ENCODE data around the gene FBXO24. TPM values are rescaled to one million over a fixed set of nuclear protein-coding genes. Genes with fewer than 3 reads are reported as not detected.

FBXO24 gene
- total and polyA plus RNA-seq, 9 of the 15 experiments (the other 6 are each of a cell fraction or from before 2014, with no cell fraction given) = 0.17 to 0.95 (median 0.50) TPM

DNA sequence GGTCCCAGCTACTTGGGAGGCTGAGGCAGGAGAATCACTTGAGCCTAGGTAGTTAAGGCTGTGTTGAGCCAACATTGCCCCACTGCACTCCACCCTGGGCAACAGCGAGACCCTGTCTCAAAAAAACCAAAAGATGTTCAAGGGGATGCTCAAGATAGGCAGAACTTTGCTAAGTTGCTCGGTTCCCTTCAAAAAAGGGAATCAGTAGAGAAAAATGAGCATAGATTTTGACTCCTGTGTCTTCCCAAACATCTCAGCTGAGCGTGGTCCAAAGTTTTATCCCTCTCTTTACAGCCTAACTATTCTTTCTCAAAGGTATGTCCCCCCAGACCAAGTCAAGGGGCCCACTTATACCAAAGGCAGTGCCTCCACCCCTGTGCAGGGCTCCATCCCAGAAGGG lies 33.1 kb upstream of the FBXO24 start:
- intact Hi-C loops (cut with micrococcal nuclease) (no loop called here), in situ Hi-C loops (cut with MboI) (loop anchor here (25.0 kb wide), 1 partner anchor 91 kb away; the partner anchor contains the start of gene SPACDR)
- Histone ChIP-seq H3K4me2 (ENCODE audit: insufficient read depth, low read length) (no peak overlapping the region), H3K9me3 (replicated peaks; ENCODE audit: control insufficient read depth, insufficient read depth, low read depth, low read length) (no peaks in the 10 kb centered on the region), H3K9me1 (ENCODE audit: control insufficient read depth, insufficient read depth, low read length) (no peaks in the 10 kb centered on the region), H4K20me1 (replicated peaks; ENCODE audit: control insufficient read depth, insufficient read depth, low read length) (no peaks in the 10 kb centered on the region), H3K27me3 (ENCODE audit: control insufficient read depth in 2 of 2, insufficient read depth in 2 of 2, low read length in 2 of 2) (no peaks in the 10 kb centered on the region), H3K9ac (ENCODE audit: insufficient read depth in 1 of 2, low read depth in 2 of 2, low read length in 2 of 2) (no peak overlapping the region), H3K36me3 (ENCODE audit: control insufficient read depth, insufficient read depth, low read length) (peaks cover 73% of the 10 kb centered on the region), H3K4me3 (no peak overlapping the region), H3K4me1 (replicated peaks in 1 of 2; ENCODE audit: control insufficient read depth in 2 of 2, insufficient read depth in 2 of 2, low read length in 2 of 2) (peaks cover 7 to 18% of the 10 kb centered on the region in 2 experiments; a peak in 4 of 5 replicates), H3K27ac (ENCODE audit: extremely low read depth, low read depth, low read length) (no peak overlapping the region), H2AFZ (ENCODE audit: low read depth, low read length) (no peak overlapping the region), H3K79me2 (ENCODE audit: control insufficient read depth, insufficient read depth, low read length) (peaks cover 11% of the 10 kb centered on the region; the same call in 2 of the 3 replicates)
- CTCF ChIA-PET (ENCODE audit: low intra/inter-chr PET ratio) = no interaction called here
- FAIRE-seq = no peak
- ATAC-seq = no peak
- no peak for DNase-seq (ENCODE audit: extremely low read depth in 1 of 4, low spot score in 3 of 4)
- POLR2A ChIA-PET = interaction anchor here (0.9 to 2.1 kb wide), 3 partner anchors 11 to 17 kb away, joined by 3 to 14 read pairs (median 3); partner anchors contain the start of gene AGFG2
- 87% methylated on average over 3 of the region's 3 CpGs for WGBS (ENCODE audit: insufficient coverage, low coverage, missing lambda C conversion rate)
- BruUV-seq (replicated peaks) = no TSS peak
- TF ChIP-seq, protein P1, sequence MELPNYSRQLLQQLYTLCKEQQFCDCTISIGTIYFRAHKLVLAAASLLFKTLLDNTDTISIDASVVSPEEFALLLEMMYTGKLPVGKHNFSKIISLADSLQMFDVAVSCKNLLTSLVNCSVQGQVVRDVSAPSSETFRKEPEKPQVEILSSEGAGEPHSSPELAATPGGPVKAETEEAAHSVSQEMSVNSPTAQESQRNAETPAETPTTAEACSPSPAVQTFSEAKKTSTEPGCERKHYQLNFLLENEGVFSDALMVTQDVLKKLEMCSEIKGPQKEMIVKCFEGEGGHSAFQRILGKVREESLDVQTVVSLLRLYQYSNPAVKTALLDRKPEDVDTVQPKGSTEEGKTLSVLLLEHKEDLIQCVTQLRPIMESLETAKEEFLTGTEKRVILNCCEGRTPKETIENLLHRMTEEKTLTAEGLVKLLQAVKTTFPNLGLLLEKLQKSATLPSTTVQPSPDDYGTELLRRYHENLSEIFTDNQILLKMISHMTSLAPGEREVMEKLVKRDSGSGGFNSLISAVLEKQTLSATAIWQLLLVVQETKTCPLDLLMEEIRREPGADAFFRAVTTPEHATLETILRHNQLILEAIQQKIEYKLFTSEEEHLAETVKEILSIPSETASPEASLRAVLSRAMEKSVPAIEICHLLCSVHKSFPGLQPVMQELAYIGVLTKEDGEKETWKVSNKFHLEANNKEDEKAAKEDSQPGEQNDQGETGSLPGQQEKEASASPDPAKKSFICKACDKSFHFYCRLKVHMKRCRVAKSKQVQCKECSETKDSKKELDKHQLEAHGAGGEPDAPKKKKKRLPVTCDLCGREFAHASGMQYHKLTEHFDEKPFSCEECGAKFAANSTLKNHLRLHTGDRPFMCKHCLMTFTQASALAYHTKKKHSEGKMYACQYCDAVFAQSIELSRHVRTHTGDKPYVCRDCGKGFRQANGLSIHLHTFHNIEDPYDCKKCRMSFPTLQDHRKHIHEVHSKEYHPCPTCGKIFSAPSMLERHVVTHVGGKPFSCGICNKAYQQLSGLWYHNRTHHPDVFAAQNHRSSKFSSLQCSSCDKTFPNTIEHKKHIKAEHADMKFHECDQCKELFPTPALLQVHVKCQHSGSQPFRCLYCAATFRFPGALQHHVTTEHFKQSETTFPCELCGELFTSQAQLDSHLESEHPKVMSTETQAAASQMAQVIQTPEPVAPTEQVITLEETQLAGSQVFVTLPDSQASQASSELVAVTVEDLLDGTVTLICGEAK (IDR thresholded peaks at IDR 0.05) = no peak
- TF ChIP-seq, protein P1 (CRISPR knock-in tag; IDR thresholded peaks at IDR 0.05) = no peak
- no peak for TF ChIP-seq BMI1 (IDR thresholded peaks at IDR 0.05; ENCODE audit: low read length)
- no peak for TF ChIP-seq TCF15 (CRISPR knock-in tag; IDR thresholded peaks at IDR 0.05)
